Brain microvascular endothelial cell (primary cell): Measurements from ENCODE around the gene SDK1.

Experiments
- DNase-seq: peaks from one replicate; pipeline ENCODE4 v3.0.0-alpha.2; 2020
- H3K27ac ChIP-seq: fragments of 250-450 bp; sonication (Bioruptor Pico); 2 replicates; pipeline ENCODE4 v1.5.1; 2020; ENCODE audit warnings: mild to moderate bottlenecking, moderate library complexity
- H3K27me3 ChIP-seq: fragments of 250-450 bp; sonication (Bioruptor Pico); replicated peaks from 2 replicates; pipeline ENCODE4 v1.5.1; 2020; ENCODE audit warnings: mild to moderate bottlenecking
- H3K36me3 ChIP-seq: fragments of 250-450 bp; sonication (Bioruptor Pico); replicated peaks from 2 replicates; pipeline ENCODE4 v1.5.1; 2020; ENCODE audit warnings: mild to moderate bottlenecking
- H3K4me3 ChIP-seq: 2 replicates; pipeline ENCODE4 v1.5.1; 2011; ENCODE audit warnings: low read depth, mild to moderate bottlenecking, control low read depth, low read length, moderate library complexity
- in situ Hi-C: cut with HindIII; loops from 2 replicates; pipeline ENCODE4 v1.10.0; 2017; ENCODE audit warnings: low sequenced_read_pairs, low pct_ligation_motif_present
- TF ChIP-seq, protein P1 (sequence below): IDR thresholded peaks from 2 replicates; pipeline ENCODE4 v1.5.1; 2011; ENCODE audit warnings: low read depth, mild to moderate bottlenecking, moderate library complexity, low read length, control low read depth, inconsistent platforms; ENCODE audit errors: missing control alignments

Gene SDK1

DNA sequence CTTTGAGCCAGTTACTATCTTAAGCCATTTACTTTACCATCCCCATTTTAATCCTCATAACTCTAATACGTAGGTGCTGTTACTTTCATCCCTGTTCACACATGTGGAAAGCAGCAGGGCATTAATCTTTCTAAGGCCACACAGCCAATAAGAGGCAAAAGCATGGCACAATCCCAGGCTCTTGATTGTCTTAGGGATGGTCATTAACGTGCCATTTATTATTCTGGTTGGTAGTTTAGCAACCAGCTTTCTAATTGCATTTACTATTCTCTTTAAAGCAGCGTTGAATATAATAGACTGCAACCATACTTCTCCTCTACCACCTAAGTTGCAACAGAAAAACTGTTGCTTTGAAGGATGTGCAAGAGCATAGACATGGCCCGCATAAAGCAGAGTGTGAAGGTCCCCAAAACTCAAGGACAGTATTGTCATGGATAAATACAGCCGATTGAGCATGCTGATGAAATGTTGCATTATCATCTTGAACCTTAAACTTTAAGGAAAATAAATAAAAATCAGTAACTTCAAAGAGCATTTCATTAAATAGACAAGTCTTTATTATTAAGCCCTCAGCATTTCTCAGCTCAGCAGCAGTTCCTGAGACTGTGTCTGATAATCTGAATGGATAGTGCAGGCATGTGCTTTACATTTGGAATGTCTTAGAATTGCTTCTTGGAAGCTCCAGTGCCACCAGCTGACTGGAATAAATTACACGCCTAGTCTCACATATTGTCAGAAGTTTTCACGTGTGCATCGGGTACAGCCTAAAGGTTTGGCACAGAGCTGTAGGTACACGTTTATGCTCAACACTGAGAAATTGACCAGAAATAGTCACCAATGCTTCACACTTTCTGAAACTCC is 467.1 kb downstream of the SDK1 start:
- Histone ChIP-seq H3K27me3 (no peaks in the 10 kb centered on the region), H3K4me3 (no peak overlapping the region), H3K36me3 (no peaks in the 10 kb centered on the region), H3K27ac (no peak overlapping the region)
- in situ Hi-C loops = no loop called here
- TF ChIP-seq, protein P1, sequence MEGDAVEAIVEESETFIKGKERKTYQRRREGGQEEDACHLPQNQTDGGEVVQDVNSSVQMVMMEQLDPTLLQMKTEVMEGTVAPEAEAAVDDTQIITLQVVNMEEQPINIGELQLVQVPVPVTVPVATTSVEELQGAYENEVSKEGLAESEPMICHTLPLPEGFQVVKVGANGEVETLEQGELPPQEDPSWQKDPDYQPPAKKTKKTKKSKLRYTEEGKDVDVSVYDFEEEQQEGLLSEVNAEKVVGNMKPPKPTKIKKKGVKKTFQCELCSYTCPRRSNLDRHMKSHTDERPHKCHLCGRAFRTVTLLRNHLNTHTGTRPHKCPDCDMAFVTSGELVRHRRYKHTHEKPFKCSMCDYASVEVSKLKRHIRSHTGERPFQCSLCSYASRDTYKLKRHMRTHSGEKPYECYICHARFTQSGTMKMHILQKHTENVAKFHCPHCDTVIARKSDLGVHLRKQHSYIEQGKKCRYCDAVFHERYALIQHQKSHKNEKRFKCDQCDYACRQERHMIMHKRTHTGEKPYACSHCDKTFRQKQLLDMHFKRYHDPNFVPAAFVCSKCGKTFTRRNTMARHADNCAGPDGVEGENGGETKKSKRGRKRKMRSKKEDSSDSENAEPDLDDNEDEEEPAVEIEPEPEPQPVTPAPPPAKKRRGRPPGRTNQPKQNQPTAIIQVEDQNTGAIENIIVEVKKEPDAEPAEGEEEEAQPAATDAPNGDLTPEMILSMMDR = no peak
- DNase-seq = no peak

DNA sequence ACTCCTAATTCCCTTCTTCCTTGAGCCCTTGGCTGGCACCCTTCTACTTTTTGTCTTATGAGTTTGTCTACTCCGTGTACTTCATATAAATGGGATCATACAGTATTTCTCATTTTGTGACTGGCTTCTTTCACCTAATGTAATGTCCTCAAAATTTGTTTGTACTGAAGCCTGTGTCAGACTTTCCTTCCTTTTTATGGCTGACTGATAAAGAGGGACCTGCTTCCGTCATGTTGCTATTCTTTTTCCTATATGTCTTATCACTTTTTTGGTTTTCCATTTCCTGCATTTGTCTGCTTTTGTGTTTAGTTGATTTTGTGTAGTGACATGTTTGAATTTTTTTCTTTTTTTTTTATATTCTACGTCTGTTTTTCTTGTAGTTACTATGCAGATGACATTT is 470.9 kb downstream of the SDK1 start:
- in situ Hi-C loops = no loop called here
- no peak overlapping the region for H3K4me3 ChIP-seq
- H3K27me3 ChIP-seq = no peaks in the 10 kb centered on the region
- no peak overlapping the region for H3K27ac ChIP-seq
- TF ChIP-seq, protein P1 = no peak
- H3K36me3 ChIP-seq = no peaks in the 10 kb centered on the region
- DNase-seq = no peak

DNA sequence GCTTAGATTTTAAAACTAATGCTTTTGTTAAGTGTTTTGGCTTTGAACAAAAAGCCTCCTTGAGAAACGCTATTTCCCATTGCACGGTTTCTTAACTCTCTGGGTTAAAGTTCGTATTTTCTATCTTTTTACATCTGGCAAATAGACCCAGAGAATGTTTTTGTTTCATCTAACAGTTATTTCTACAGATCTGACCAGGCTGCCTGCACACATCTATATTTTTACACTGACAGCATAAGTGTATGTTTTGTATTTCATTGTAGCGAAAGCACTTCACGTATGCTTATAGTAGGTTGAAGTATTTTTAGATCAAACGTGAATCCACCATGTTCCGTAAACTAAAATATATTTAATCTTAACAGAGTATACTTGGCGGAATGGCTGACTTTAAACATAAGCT is 477.3 kb downstream of the SDK1 start:
- in situ Hi-C loops = no loop called here
- no peak overlapping the region for H3K4me3 ChIP-seq
- H3K27me3 ChIP-seq = no peaks in the 10 kb centered on the region
- DNase-seq = no peak
- H3K27ac ChIP-seq = no peak overlapping the region
- TF ChIP-seq, protein P1 = no peak
- H3K36me3 ChIP-seq = no peaks in the 10 kb centered on the region

DNA sequence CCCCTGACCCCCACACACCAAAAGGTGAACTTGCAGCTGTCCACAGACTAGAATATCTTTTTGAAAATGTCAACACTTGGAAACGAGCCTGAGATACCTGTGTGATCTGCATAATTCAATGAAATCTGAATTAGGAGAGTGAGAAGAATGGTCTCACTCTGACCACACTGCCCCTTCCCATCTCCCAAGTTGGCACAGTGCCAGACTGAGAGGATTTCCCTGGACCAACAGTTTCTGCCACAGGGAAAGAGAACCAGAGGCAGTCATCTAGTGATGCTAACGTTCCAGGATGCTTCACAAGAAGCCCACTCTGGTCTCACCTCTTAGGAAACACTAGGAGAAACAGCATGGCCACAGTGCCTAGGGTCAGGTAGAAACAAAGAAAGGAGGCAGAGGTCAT is 479.0 kb downstream of the SDK1 start:
- H3K27ac ChIP-seq = no peak overlapping the region
- H3K4me3 ChIP-seq = no peak overlapping the region
- in situ Hi-C loops = no loop called here
- DNase-seq = no peak
- TF ChIP-seq, protein P1 = no peak
- no peaks in the 10 kb centered on the region for H3K36me3 ChIP-seq
- H3K27me3 ChIP-seq = no peaks in the 10 kb centered on the region

DNA sequence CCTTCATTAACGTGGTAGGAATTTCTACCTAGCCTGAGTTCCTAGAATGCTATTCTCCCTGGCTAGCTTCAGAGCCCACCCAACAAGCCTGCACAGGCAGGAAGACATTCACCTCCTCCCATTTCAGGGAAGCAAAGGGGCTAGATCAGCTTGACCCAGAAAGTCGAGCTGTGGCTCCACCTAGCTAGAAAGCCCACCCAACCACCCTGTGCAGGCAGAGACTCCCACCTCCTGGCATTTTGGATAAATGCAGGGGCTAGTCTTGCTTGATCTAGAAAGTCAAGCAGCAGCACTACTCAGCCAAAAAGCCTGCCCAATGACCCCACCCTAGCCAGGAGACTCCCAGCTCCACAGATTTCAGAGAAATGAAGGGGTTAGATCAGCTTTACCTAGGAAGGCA is 479.5 kb downstream of the SDK1 start:
- DNase-seq = no peak
- TF ChIP-seq, protein P1 = no peak
- Histone ChIP-seq H3K27ac (no peak overlapping the region), H3K4me3 (no peak overlapping the region), H3K27me3 (no peaks in the 10 kb centered on the region), H3K36me3 (no peaks in the 10 kb centered on the region)
- in situ Hi-C loops = no loop called here

DNA sequence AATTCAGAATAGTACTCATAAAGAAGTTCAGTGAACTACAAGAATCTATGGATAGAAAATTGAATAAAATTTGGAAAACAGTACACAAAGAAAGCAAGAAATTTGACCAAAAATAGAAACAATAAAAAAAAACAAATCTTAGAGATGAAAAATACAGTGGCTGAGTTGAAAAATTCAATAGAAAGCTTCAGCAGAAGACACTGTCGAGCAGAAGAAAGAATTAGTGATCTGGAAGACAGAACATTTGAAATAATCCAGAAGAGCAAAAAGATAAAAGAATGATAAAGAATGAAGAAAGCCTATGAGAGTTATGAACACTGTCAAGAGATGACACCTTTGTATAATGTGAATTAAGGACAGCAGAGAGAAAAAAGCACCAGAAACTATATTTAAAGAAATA is 480.6 kb downstream of the SDK1 start:
- no peak overlapping the region for H3K4me3 ChIP-seq
- DNase-seq = no peak
- in situ Hi-C loops = no loop called here
- H3K27me3 ChIP-seq = no peaks in the 10 kb centered on the region
- no peaks in the 10 kb centered on the region for H3K36me3 ChIP-seq
- no peak overlapping the region for H3K27ac ChIP-seq
- TF ChIP-seq, protein P1 = no peak
